Caco-2 (cell line): Measurements from ENCODE around the gene CLCA1. TPM values are rescaled to one million over a fixed set of nuclear protein-coding genes. Genes with fewer than 3 reads are reported as not detected.

Source experiments
- BruUV-seq: library from RNA; stranded (reverse); fragments of 400-500 nt; replicated peaks from 2 replicates; lab custom pipeline; 2021; lab: Mats Ljungman, UMichigan
- CTCF ChIA-PET: fragments of 300-600 bp; sonication (Branson Sonifier 250); formaldehyde crosslinking; loops from one replicate; lab custom pipeline; 2022; ENCODE audit warnings: antibody characterized with exemption; lab: Charles Lee
- POLR2A ChIA-PET: fragments of 300-600 bp; sonication (Branson Sonifier 250); formaldehyde crosslinking; loops from one replicate; lab custom pipeline; 2022; ENCODE audit warnings: antibody characterized with exemption; lab: Charles Lee
- DNase-seq, 2 experiments: peaks; one replicate each; pipeline versions ENCODE4 v3.0.0 to v3.0.0-alpha.2; 2020 to 2022
- H3K27me3 ChIP-seq: replicated peaks from 2 replicates; pipeline ENCODE4 v1.6.0; 2011; ENCODE audit warnings: low read length; ENCODE audit not compliant: control insufficient read depth, insufficient read depth
- H3K36me3 ChIP-seq: 2 replicates; pipeline ENCODE4 v1.5.1; 2011; ENCODE audit warnings: low read length; ENCODE audit not compliant: control insufficient read depth, insufficient read depth
- H3K4me1 ChIP-seq: fragments of 250-450 bp; sonication (Bioruptor Pico); 2 replicates; pipeline ENCODE4 v1.5.1; 2020; ENCODE audit warnings: mild to moderate bottlenecking
- H3K4me3 ChIP-seq: 2 replicates; pipeline ENCODE4 v1.5.1; 2011; ENCODE audit warnings: low read depth, mild to moderate bottlenecking, control low read depth, low read length
- H3K9me3 ChIP-seq: fragments of 250-450 bp; sonication (Bioruptor Pico); 2 replicates; pipeline ENCODE4 v1.5.1; 2020; ENCODE audit warnings: mild to moderate bottlenecking, moderate library complexity
- H3K27ac Mint-ChIP-seq: one replicate; pipeline ENCODE4 v1.8.0; 2022; ENCODE audit warnings: mixed read lengths; ENCODE audit not compliant: unreplicated experiment
- H3K27me3 Mint-ChIP-seq: one replicate; pipeline ENCODE4 v1.8.0; 2022; ENCODE audit warnings: mixed read lengths; ENCODE audit not compliant: insufficient read depth, unreplicated experiment
- H3K36me3 Mint-ChIP-seq: one replicate; pipeline ENCODE4 v1.8.0; 2022; ENCODE audit warnings: mild to moderate bottlenecking, mixed read lengths; ENCODE audit not compliant: insufficient read depth, unreplicated experiment
- H3K4me1 Mint-ChIP-seq: one replicate; pipeline ENCODE4 v1.8.0; 2022; ENCODE audit warnings: low read depth, mixed read lengths; ENCODE audit not compliant: unreplicated experiment
- H3K4me3 Mint-ChIP-seq: one replicate; pipeline ENCODE4 v1.8.0; 2022; ENCODE audit warnings: mild to moderate bottlenecking, moderate library complexity, mixed read lengths; ENCODE audit not compliant: unreplicated experiment
- H3K9me3 Mint-ChIP-seq: one replicate; pipeline ENCODE4 v1.8.0; 2022; ENCODE audit warnings: mixed read lengths; ENCODE audit not compliant: unreplicated experiment
- CTCF ChIP-seq, 2 experiments: fragments of 200-600 bp in 1 of 2; IDR thresholded peaks; 1 replicate in 1 of 2; 2 replicates in 1 of 2; pipeline versions ENCODE4 v1.5.1 to v1.8.0; 2011 to 2022; ENCODE audit warnings: antibody characterized with exemption in 1 of 2, control low read depth in 1 of 2, inconsistent platforms in 1 of 2, low read depth in 1 of 2, low read length in 1 of 2, mild to moderate bottlenecking in 1 of 2, moderate library complexity in 1 of 2; ENCODE audit not compliant: insufficient read depth in 1 of 2, severe bottlenecking in 1 of 2, unreplicated experiment in 1 of 2
- intact Hi-C: fragments of 100-400 bp; cut with micrococcal nuclease; formaldehyde crosslinking; loops from one replicate; pipeline ENCODE4 v1.10.0; 2022; ENCODE audit not compliant: unreplicated experiment
- total RNA-seq: library from RNA; stranded (reverse); gene quantifications from 2 replicates; pipeline ENCODE4 v1.2.3, GENCODE V29; 2022

Gene CLCA1
- total RNA-seq, 1 experiment from 2014 or later = not detected

GRCh38 chr1:86542631-86543030 is 73.9 kb downstream of the CLCA1 start:
- no peaks in the 10 kb centered on the region for H3K36me3 ChIP-seq
- H3K27me3 Mint-ChIP-seq = no peaks in the 10 kb centered on the region
- no peaks in the 10 kb centered on the region for H3K4me1 ChIP-seq
- no peak for DNase-seq
- no peak overlapping the region for H3K4me3 Mint-ChIP-seq
- POLR2A ChIA-PET = no interaction called here
- no peaks in the 10 kb centered on the region for H3K27me3 ChIP-seq
- no peak overlapping the region for H3K4me3 ChIP-seq
- H3K4me1 Mint-ChIP-seq = no peaks in the 10 kb centered on the region
- intact Hi-C loops = no loop called here
- no peaks in the 10 kb centered on the region for H3K9me3 Mint-ChIP-seq
- no peaks in the 10 kb centered on the region for H3K36me3 Mint-ChIP-seq
- no peak overlapping the region for H3K27ac Mint-ChIP-seq
- CTCF ChIA-PET = no interaction called here
- no TSS peak for BruUV-seq
- no peaks in the 10 kb centered on the region for H3K9me3 ChIP-seq
- no peak for TF ChIP-seq CTCF (IDR thresholded peaks at IDR 0.05; ENCODE audit: insufficient read depth in 1 of 2, low read depth in 1 of 2, low read length in 1 of 2, severe bottlenecking in 1 of 2, unreplicated experiment in 1 of 2)

GRCh38 chr1:86546787-86547221 is 78.1 kb downstream of the CLCA1 start, which contains the start of gene CLCA4:
TSS of gene CLCA4 (plus strand) at chr1:86547078. CDS start at chr1:86547120, 42 bp downstream.
- no TSS peak for BruUV-seq
- Mint-ChIP-seq H3K27ac (no peak within 1 kb of the TSS), H3K27me3 (no peaks in the 10 kb centered on the region), H3K4me3 (no peak within 1 kb of the TSS), H3K36me3 (no peaks in the 10 kb centered on the region), H3K9me3 (no peaks in the 10 kb centered on the region), H3K4me1 (peaks cover 6% of the 10 kb centered on the region)
- no peaks in the 10 kb centered on the region for H3K4me1 ChIP-seq
- no peak within 1 kb of the TSS for H3K4me3 ChIP-seq
- intact Hi-C loops = no loop called here
- ChIA-PET POLR2A (no interaction called here), CTCF (no interaction called here)
- DNase-seq = no peak
- TF ChIP-seq CTCF (IDR thresholded peaks at IDR 0.05; ENCODE audit: insufficient read depth in 1 of 2, low read depth in 1 of 2, low read length in 1 of 2, severe bottlenecking in 1 of 2, unreplicated experiment in 1 of 2) = no peak
- no peaks in the 10 kb centered on the region for H3K9me3 ChIP-seq
- no peaks in the 10 kb centered on the region for H3K27me3 ChIP-seq
- H3K36me3 ChIP-seq = no peaks in the 10 kb centered on the region

GRCh38 chr1:86548839-86549238 is 80.1 kb downstream of the CLCA1 start:
- Mint-ChIP-seq H3K4me1 (peaks cover 6% of the 10 kb centered on the region), H3K27ac (no peak overlapping the region), H3K36me3 (no peaks in the 10 kb centered on the region), H3K27me3 (no peaks in the 10 kb centered on the region), H3K9me3 (no peaks in the 10 kb centered on the region), H3K4me3 (no peak overlapping the region)
- no peak for TF ChIP-seq CTCF (IDR thresholded peaks at IDR 0.05; ENCODE audit: insufficient read depth in 1 of 2, low read depth in 1 of 2, low read length in 1 of 2, severe bottlenecking in 1 of 2, unreplicated experiment in 1 of 2)
- no peaks in the 10 kb centered on the region for H3K4me1 ChIP-seq
- H3K9me3 ChIP-seq = no peaks in the 10 kb centered on the region
- CTCF ChIA-PET = no interaction called here
- H3K27me3 ChIP-seq = no peaks in the 10 kb centered on the region
- BruUV-seq = no TSS peak
- POLR2A ChIA-PET = no interaction called here
- no peaks in the 10 kb centered on the region for H3K36me3 ChIP-seq
- intact Hi-C loops = no loop called here
- H3K4me3 ChIP-seq = no peak overlapping the region
- DNase-seq = no peak

Other genes starting within 250 kb of the CLCA1 start
- gene ODF2L, start 72.6 kb upstream of the CLCA1 start, total RNA-seq = 9.7 and 10.7 TPM in 2 replicates
- 0.07 TPM in 1 of 2 replicates, not detected in the other for gene CLCA2, start 44.8 kb upstream of the CLCA1 start, total RNA-seq
- not detected in 2 replicates for gene CLCA4, start 78.2 kb downstream of the CLCA1 start, total RNA-seq
- gene SH3GLB1, start 235.6 kb downstream of the CLCA1 start, total RNA-seq = 48.7 and 50.6 TPM in 2 replicates